GM21576 (cell line): ENCODE measurements around the gene RGS3.
A peak's percentile ranks its signal among the peaks of the same experiment; 100 is the strongest.

Experiments
- ATAC-seq: cut with Tn5 transposase; IDR thresholded peaks from one replicate; pipeline ENCODE4 v1.9.1; 2021; ENCODE audit warnings: mild to moderate bottlenecking, moderate library complexity; ENCODE audit not compliant: unreplicated experiment

RGS3 gene

DNA sequence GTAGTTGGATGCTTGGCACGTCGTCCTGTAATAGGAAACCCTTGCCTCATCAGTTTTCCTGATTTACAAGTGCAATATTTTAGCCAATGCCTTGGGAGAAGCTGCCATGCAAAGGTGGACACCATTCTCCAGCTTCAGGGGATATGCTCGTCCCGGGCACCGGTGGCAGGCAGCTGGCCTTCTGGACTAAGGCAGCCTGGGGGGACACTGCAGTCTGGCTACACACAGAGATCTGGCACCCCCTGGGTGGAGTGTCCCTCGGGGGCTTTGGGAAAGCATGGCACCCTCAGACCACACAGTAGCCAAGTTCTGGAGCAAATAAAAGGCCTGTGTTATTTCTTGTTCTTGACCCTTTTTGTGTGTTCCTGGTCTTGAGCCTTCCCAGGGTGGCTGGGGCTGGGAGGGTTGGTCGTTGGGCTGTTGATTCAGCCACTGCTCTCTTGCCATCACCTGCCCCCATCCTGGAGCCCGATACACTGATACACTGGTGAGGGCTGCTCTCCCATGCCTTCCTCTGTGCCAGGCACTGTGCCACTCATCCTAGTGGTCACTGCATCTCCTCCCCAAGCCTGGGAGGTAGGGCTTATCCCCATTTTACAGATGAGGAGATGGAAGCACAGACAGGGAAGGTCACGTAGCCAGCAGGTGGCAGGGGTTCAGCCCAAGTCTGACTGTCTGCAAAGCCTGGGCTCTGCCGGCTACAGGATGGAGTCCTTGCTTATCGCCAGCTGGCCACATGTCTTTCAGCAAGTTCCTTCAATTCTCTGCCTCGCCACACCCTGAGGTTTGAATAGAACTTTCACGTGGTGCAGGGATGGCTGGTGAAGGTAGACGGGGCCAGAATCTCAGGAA, 134.1 kb downstream of the RGS3 start:
- ATAC-seq, result no peak

DNA sequence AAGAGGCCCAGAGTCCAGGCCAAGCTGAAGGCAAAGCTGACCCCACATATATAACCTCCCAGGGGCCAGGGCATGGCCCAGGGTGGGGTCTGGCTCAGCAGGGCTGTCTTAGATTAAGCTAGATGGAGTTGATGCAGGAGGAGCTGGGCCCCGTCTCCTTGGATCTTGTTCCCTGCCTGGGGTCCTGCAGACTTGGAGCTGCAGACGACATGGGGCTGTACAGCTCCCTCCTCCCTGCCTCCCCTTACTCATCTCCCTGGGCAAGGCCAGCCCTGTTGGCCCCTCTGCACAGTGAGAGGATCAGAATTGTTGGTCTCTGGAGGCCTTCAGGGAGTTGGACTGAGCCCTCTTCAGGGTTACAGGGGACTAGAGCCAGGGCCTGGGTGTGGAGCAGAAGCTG, 134.9 kb downstream of the RGS3 start:
- no peak for ATAC-seq

DNA sequence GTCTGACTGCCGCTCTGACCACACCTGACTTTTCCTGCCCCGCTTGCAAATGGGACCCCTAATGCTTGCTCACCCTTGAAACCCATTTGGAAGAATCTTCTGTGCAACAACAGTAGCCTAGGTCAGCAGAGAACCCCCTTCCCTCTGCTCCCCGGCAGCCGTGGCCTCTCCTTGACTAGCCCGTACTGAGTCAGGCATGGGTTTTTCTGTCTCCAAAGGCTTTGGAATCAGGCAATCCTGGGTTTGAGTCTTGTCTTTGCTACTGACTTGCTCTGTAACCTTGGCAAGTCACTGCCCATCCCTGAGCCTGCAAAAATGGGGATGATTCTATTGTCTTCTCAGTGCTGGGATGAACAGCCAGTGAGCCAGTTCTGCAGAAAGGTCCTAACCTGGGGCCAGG, 135.4 kb downstream of the RGS3 start:
- ATAC-seq, result no peak

DNA sequence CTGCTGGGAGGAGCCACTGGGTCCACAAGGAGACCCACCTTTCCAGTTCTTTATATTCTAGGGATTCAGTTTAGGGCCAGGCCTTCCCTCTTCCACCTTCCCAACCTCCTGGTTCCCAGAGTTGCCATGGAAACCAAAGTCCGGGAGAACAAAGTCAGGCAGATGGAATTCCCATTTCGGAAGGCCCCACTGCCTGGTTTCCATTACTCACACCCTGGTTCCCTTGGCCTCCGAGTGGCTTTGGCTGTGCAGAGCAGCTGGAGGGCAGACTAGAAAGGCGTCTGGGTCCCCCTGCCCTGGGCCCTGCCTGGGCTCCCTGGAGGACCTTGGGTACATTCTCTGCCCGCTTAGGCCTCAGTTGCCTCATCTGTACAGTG, 136.1 kb downstream of the RGS3 start:
- ATAC-seq, result no peak

DNA sequence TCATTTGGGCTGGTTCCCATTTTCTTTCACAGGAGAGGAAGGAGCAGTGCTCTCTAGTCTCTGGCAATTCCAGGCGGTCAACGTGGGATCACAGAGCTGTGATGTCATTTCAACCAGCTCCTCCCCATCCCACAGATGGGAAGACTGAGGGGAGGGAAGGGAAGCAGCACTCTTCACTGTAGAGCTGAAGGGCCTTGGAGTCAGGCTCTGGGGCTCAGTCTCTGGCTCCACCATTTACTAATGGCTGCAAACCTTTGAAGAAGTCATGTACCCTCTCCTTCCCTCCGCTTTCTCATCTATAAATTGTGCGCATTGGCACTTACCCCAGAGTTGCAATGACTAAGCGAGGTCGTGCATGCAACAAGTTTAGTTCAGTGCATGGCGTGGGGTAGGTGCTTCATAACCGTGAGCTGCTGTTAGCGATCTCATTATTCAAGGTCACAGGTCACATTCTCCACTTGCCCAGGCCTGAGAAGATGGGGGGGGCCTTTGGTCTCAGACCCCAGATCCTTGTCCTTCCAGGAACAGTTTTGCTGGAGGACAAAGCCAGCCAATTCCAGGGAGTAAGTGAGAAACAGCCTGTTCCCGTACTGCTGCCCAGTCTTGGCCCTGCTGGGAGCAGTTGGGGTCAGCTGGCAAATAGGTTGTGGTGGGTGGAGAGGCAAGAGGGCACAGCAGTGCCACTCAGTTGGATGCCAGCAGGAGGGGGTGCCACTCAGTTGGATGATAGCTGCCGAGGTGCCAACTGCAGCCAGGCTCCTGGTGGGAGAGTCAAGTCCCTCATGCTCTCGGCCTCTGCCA, 136.7 kb downstream of the RGS3 start:
- no peak for ATAC-seq

DNA sequence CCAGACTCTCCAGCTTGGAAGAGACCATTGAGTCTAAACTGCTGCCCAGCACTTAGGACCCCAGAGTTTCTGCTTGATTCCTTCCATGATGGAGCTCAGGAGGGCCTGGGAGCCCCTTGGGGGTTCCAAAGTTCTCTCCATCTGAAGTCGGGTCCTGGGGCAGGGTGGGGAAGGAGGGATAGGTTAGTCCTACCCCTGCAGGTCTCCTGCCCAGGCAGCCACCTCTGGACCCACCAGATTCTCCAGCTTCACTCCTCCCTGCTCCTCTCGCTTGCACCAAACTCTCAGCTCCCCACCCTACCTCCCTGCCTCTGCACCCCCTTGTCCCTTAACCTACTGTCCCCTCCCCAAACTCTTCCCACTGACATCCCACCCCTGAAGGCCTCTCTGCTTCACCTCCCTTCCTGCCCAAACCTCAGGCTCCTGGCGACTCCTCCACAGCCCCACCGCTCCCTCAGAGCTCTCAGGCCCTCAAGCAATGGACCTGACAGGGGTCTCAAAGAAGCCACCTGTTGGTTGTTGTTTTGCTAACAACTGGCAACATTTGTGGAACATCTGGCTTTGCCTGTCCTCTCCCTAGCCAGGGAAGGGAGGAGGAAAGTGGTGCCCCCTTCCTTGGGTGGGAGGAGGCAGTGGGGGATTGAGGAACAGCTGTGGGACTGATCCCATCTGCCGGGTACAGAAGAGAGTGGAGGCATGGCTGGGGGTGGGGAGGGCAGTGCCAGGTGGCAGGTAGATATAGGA, 137.5 kb downstream of the RGS3 start:
- no peak for ATAC-seq

DNA sequence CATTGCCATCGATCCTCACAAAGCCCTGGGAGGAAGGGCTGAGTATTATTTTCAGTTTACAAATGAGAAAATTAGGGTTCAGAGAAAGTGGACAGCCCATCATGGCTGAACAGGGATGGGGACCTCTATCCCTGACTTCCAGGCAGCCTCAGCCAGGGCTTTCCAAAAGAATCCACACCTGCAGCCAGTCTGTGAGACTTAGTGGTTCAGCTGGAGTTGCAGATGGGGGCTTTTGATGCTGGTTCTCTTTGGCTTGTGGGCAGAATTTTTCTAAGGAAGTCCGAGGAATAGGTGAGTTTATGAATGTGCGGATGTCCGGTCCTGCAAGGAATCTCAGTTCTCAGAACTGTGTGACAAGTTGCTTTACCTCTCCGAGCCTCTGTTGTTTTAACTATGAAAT, 138.1 kb downstream of the RGS3 start:
- ATAC-seq, result no peak

DNA sequence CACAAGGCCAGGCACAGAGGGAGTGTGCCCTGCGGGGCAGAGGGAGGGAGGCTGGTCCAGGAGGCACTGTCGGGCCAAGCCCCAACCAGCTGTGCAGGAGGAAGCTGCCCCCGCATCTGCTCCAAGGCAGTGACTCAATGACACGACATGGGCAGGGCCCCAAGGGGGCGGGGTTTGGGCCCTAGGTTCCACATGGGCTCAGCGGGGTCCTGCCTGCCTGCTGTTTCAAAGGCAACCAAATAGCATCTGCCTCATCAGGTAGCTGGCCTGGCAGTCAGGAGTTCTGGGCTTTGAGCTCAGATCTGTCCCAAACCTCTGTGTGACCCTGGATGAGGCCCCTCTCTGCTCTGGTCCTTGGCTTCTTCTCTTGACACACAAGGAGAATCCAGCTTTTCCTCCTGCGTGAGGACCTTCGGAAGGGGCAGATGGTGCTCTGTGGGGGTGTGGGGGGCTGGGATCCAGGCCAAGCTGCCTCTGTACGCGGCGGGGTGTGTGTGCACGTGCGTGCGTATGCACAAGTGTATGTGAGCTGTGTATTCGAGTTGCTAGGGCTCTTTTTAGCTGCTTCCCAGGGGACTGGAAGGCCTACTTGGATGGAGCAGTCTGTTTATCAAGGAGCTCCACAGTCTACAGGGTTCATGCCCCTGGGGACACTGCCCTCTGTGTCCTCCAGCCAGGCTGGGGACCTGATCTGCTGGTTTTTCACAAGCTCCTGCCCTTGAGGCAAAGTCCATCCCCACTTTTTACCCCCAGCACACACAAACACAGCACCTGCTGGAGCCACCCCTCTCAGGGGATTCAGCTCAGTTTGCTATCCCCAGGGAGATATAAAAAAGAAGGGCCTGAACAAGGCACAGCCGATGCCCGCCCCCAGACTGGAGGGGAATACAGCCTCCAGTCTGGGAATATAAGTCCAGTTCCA, 138.9 kb downstream of the RGS3 start:
- peak; percentile 80 for ATAC-seq

DNA sequence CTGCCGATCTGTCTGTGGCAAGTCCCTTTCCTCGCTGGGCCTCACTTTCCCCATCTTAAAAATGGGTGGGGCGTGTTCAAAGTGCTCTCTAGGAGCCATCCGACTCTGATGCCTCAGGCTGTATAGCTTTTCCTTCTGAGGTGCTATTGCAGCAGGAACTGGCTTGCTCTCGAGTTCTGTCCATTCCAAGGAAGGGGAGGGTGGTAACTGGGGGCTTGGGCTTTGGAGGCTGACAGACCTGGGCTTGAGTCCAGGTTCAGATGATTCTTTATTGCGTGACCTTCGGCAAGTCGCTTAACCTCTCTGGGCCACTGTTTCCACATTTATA, 139.5 kb downstream of the RGS3 start:
- no peak for ATAC-seq

DNA sequence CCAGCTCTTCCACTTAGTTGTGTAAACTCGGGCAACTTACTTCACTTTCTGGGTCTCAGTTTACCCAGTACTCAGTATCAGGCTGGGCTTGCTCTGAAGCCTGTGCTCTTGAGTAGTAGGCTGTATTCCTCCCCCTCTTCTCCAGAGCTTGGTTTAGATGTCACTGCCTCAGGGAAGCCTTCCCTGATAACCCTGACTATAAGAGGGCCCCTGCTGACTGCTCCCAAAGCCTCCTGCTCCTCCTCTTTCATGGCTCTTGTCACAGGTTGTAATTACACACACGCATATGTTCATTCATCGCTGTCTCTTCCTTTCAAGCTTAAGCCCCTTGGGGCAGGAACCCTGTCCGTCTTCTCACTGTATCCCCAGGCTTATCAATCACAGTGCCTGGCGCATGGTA, 140.2 kb downstream of the RGS3 start:
- ATAC-seq, result no peak

DNA sequence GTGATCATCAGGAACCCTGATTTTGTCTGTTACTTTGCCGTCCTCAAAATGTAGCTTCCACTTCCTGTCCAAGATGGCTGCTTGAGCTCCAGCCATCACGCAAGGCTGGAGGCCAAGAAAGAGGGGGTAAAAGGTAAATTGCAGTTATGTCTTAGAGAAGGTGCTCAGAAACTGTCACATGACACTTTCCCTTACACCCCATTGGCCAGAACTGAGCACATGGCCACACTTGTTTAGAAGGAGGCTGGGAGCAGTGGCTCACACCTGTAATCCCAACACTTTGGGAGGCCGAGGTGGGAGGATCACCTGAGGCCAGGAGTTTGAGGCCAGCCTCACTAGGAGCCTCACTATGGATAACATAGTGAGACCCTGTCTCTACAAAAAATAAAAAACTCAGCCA, 140.9 kb downstream of the RGS3 start:
- ATAC-seq, result no peak

DNA sequence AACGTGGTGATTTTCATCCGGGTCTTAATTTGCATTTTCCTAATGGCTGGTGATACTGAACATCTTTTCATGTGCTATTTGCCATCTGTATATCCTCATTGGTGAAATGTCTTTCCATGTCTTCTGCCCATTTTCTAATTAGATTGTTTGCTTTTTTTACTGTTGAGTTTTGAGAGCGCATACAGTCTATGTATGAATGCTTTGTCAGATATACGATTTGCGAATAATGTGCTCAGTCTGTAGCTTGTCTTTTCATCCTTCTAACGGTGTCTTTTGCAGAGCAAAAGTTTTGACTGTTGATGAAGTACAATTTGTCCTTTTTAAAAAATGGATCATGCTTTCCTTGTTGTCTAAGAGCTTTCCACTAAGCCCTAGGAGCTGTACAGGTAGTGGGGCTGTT, 143.0 kb downstream of the RGS3 start:
- no peak for ATAC-seq

DNA sequence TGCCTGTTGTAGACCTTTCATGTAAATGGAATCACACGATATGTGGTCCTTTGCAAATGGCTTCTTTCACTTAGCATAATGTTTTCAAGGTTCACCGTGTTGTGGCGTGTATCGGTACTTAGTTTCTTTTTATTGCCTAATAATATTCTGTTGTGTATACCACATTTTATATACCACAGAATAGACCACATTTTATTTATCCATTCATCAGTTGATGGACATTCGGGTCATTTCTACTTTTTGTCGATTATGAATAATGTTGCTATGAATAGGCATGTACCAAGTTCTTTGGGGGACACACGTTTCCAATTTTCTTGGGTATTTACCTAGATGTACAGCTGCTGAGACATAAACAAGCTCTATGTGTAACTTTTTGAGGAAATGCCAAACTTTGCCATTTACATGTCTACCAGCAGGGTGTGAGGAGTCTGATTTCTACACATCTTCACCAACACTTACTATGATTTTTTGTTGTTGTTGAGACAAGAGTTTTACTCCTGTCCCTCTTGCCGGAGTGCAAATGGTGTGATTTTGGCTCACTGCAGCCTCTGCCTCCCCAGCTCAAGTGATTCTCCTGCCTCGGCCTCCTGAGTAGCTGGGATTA, 144.7 kb downstream of the RGS3 start:
- ATAC-seq, result no peak

DNA sequence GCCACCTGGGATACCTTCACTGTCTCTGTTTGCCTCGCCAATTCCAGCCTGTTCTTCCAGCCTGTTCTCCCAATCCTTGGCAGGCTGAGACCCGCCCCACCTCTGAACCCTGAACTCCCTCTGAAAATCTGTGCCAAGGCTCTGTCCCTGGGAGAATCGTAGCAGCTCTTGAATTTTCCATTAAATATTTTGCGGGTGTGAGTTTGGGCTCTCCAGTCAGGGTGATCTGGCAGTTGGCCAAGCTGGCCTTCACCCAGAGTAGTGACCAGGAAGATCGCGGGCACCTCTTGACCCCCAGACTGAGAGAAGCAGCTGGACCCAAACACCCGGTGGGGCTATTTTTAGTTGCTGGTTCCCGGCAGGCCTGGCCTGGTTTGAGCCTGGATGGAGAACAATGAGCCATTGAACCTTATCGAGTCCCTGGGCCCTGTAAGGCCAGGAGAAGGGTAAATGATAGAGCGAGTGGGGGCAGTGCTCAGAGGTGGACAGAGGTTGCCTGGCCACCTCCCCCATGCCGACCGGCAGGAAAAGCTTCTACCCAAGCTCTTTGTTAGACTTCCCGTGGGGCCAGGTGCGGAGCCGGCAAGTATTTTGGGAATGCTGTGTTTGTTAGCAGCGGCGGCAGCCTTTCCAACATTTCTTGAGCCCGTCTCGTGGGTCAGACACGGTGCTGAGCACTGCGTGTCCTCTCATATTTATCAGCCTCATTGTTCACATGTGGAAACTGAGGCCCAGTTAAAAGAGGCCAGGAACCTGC, 146.2 kb downstream of the RGS3 start:
- ATAC-seq, result no peak

DNA sequence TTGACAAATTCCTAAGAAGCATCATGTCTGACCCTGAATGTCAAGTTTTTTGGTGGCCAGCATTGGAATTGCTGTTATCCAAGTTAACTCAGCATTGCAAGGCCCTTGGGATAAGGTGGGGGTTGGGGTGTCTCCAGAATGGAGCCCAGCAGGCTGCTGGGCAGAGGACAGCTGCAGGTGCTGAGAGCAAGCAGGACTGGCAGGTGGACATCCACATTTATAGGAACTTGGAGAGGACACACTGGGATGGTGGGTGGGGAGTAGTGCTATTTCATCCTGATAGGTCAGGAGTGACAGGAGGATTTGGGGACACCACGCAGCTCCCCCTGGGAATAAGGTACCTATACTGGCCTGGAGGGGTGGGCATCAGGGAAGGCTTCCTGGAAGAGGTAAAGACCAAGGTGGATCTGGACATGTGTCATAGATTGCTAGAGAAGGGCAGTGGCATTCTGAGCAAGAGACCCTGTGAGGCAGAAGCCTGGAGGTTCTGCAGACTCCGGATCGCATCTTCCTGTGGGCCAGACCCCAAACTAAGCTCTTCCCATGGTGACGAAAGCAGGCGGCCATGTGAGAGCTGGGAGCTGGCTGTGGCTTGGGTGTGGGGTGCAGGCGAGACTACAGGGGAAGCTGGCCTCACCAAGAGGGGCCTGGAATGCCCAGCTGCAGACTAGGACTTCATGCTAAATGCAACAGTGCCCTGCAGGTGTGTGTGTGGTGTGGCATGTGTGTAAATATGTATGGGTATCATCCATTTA, 148.1 kb downstream of the RGS3 start:
- no peak for ATAC-seq

DNA sequence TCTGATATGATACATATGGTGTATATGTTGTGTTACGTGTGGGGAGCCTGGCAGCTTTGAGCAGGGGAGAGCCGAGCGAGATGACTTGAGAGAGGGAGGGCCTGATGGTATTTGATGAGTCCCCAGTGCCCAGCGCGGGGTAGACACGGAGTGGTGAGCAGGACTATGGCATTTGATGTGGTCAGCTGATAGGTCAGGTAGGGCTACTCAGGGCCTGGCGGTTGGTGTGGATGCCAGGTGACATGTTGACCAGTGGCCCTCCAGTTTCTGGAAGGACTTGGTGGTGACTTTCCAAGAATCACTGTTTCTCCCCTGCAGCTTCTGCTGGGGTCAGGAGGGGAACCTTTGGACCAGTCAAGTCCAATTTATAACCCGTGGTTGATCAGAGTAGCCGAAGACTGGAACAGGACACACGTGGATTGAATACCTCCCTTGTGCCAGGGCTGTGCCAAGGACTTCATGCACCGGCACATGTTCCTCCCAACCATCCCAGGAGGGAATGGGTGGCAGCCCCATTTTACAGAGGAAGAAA, 148.8 kb downstream of the RGS3 start:
- no peak for ATAC-seq

DNA sequence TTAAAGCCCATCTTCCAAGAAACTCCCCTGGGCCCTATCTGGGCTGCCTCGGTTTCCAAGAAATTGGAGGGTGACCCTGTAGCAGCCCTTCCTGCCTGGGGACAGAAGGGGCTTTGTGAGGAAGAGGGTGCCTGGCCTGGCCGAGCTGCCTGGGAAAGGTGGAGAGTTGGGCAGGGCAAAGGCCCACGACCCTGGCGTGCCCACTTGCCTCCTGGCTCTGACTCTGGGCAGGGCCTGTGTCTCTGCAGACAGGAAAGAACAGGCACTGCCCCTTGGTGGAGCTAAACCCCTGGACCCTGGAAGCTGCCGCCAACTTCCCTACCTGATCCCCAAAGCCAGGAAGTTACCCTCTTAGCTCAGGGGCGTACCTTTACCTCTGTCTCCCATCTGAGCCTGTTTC, 149.3 kb downstream of the RGS3 start:
- ATAC-seq, result no peak

DNA sequence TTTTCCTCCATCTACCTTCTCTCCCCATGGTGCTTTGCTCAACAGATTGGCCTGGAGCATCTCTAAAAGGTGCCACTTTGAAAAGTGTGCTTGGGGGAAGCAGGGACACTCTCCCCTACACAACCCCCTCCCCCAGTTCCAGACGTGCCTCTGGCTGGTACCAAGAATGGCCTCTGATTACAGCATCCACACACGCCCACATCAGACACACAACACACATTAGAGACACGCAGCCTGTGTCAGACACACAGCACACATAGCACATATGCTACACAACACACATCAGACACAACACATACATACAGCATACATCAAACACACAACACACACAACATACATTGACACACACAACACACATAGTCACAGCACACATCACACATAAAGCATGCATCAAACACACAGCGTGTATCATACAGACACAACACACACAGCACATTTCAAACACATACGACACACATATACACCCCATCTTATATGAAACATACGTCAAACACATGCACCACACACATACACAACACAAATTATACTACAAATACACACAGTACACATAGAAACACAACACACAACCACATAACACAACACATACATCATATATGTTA, 150.4 kb downstream of the RGS3 start:
- ATAC-seq, result no peak
